ENCODE measurements around the gene PLEKHA7.

Gene PLEKHA7

GRCh38 chr11:16778286-16778685 is 235.9 kb downstream of the PLEKHA7 start:
- no peak for TF ChIP-seq CTCF (IDR thresholded peaks at IDR 0.05; ENCODE audit: low read length, missing control alignments)
- no peak for DNase-seq (ENCODE audit: low read depth)
- H3K4me3 ChIP-seq (replicated peaks; ENCODE audit: low read depth, low read length), result no peak overlapping the region

- no peak for DNase-seq (ENCODE audit: low read depth)
- no peak for TF ChIP-seq CTCF (IDR thresholded peaks at IDR 0.05; ENCODE audit: low read length, missing control alignments)
- no peak overlapping the region for H3K4me3 ChIP-seq (replicated peaks; ENCODE audit: low read depth, low read length)
Observed at GRCh38 chr11:16777613-16777975, 236.6 kb downstream of the PLEKHA7 start.

GRCh38 chr11:16776711-16777612 is 237.3 kb downstream of the PLEKHA7 start:
- no peak overlapping the region for H3K4me3 ChIP-seq (replicated peaks; ENCODE audit: low read depth, low read length)
- DNase-seq (ENCODE audit: low read depth), result no peak
- TF ChIP-seq CTCF (IDR thresholded peaks at IDR 0.05; ENCODE audit: low read length, missing control alignments), result no peak

- no peak for DNase-seq (ENCODE audit: low read depth)
- no peak for TF ChIP-seq CTCF (IDR thresholded peaks at IDR 0.05; ENCODE audit: low read length, missing control alignments)
- H3K4me3 ChIP-seq (replicated peaks; ENCODE audit: low read depth, low read length), result no peak overlapping the region
Observed at GRCh38 chr11:16775614-16776283, 238.5 kb downstream of the PLEKHA7 start.

- no peak for TF ChIP-seq CTCF (IDR thresholded peaks at IDR 0.05; ENCODE audit: low read length, missing control alignments)
- DNase-seq (ENCODE audit: low read depth), result no peak
- no peak overlapping the region for H3K4me3 ChIP-seq (replicated peaks; ENCODE audit: low read depth, low read length)
Observed at GRCh38 chr11:16774936-16775613, 239.1 kb downstream of the PLEKHA7 start.

GRCh38 chr11:16773981-16774935 is 240.0 kb downstream of the PLEKHA7 start:
- DNase-seq (ENCODE audit: low read depth), result no peak
- H3K4me3 ChIP-seq (replicated peaks; ENCODE audit: low read depth, low read length), result no peak overlapping the region
- TF ChIP-seq CTCF (IDR thresholded peaks at IDR 0.05; ENCODE audit: low read length, missing control alignments), result no peak
